ENCODE measurements around the gene SH3BGR.

Gene SH3BGR

DNA sequence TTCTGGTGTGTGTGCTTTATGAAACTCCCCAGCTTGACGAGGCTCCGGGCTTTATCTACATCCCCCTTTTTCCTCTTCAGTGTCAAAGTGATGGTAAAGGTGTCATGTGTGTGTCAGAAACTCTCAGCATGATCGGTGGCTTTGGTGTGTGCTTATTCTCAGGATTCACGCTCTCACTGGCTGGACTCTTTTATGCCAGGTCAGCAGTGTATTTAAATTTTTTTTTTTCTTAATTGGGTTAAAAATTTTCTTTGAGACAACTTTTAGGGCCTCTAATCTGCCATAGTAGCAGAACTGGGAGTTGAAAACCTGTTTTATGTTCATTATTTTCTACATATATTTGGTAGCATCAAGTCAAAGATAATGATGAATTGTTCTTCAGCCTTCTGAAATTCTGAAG, 21.0 kb downstream of the SH3BGR start:
- no peak for TF ChIP-seq POLR2A (IDR thresholded peaks at IDR 0.05; ENCODE audit: low read depth, low read length)
- FAIRE-seq (no peak), DNase-seq (ENCODE audit: insufficient read length, low spot score) (no peak)

DNA sequence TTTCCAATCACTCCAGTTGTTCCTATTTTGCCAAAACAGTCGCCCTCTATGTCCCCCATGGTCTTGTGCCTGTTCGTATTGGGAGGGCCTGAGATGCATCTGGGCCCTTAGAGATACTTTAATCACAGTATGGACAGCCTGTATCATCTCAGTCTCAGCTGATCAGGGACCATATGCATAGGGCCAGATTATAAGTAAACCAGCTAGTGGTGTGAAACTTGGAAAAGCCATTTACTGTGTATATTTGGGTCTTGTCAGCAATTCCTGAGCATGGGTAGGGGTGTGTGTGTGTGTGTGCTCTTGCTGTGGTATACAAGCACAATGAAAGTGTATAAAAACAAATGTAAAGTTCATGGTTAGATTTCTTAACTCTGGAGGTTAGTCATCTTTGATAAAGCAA, 22.8 kb downstream of the SH3BGR start:
- no peak for FAIRE-seq
- no peak for TF ChIP-seq POLR2A (IDR thresholded peaks at IDR 0.05; ENCODE audit: low read depth, low read length)
- DNase-seq (ENCODE audit: insufficient read length, low spot score), result no peak

DNA sequence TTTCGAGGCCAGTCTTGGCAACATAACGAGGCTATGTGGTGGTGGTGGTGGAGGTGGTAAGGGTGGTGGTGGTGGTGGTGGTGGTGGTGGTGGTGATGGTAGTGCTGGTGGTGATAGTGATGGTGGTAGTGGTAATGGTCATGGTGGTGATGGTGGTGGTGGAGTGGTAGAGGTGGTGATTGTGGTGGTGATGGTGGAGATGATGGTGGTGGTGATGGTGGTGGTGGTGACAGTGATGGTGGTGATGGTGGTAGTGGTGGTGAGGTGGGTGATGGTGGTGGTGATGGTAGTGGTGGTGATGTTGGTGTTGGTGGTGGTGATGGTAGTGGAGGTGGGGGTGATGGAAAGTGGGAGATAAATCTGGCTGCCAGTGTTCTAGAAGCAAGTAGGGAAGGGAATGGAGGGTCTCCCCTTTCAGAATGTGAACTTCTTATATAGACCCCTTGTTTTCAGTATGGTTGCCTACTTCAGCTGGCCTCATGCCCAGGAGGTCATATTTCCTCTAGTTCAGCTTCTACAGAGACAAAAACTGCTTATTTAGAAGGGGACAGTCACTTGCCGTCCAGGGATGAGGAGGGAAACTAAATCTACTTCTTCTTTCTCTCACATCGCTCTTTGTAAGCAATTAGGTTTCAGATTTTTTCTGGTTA, 27.5 kb downstream of the SH3BGR start:
- no peak for TF ChIP-seq POLR2A (IDR thresholded peaks at IDR 0.05; ENCODE audit: low read depth, low read length)
- no peak for FAIRE-seq
- no peak for DNase-seq (ENCODE audit: insufficient read length, low spot score)

DNA sequence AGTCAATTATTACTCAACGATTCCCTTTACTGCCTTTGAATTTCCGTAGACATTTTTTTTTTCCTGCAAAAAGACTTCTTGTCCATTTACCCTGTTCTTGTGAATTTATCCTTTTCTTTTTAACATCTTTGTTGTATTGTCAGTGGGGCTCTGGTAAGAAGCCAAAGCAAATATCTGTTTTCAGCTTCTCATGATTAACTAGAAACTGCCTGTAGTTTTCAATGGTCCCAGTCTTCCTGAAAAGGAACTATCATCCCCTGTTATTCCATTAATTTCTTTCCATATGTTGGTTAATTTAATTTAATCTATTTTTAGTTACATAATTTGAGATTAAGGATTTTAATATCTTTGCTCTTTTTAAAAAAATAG, 28.0 kb downstream of the SH3BGR start:
- no peak for TF ChIP-seq POLR2A (IDR thresholded peaks at IDR 0.05; ENCODE audit: low read depth, low read length)
- no peak for FAIRE-seq
- no peak for DNase-seq (ENCODE audit: insufficient read length, low spot score)

- no peak for TF ChIP-seq POLR2A (IDR thresholded peaks at IDR 0.05; ENCODE audit: low read depth, low read length)
- DNase-seq (ENCODE audit: insufficient read length, low spot score), result no peak
- no peak for FAIRE-seq
Observed at GRCh38 chr21:39480271-39480670, 28.5 kb downstream of the SH3BGR start.

DNA sequence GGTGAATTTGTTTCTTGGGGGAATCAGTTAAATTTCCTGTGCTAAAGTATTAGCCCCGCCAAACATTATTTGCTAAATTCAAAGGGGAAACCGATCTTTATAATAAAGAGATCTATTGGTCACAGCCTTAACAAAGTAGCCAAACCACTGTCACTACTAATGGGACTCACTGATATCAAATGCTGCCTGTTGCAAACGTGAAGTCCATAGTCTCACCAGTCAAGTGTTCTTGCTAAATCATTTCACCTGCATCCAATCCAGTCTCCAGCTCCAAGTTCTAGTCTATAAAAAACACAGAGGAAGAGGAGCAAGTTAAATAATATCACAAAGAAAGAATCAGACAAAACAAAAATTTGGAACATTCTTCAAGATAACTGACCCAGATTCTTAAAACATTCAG, 30.1 kb downstream of the SH3BGR start:
- no peak for TF ChIP-seq POLR2A (IDR thresholded peaks at IDR 0.05; ENCODE audit: low read depth, low read length)
- no peak for FAIRE-seq
- DNase-seq (ENCODE audit: insufficient read length, low spot score), result no peak

DNA sequence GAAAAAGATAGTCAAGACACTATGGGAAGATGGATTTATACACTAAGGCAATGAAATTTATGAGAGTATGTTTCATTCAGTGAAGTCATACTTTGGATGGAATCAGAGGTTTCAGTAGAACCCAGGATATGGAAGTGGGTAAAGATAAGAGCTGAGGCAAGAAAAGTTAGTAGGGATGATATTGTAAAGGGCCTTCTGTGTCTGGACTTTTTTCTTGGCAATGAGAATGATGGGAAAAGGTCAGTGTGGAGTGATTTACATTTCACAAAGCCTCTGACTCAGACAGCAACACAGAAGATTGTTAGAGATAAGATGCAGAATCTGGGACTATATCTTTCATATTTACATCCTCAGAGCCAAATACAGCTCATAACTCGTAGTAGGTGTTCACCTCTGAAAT, 32.1 kb downstream of the SH3BGR start:
- TF ChIP-seq POLR2A (IDR thresholded peaks at IDR 0.05; ENCODE audit: low read depth, low read length), result no peak
- FAIRE-seq (no peak), DNase-seq (ENCODE audit: insufficient read length, low spot score) (no peak)

GRCh38 chr21:39484711-39485276, 33.0 kb downstream of the SH3BGR start:
- DNase-seq (ENCODE audit: insufficient read length, low spot score) (no peak), FAIRE-seq (no peak)
- no peak for TF ChIP-seq POLR2A (IDR thresholded peaks at IDR 0.05; ENCODE audit: low read depth, low read length)

- FAIRE-seq, result no peak
- no peak for DNase-seq (ENCODE audit: insufficient read length, low spot score)
- no peak for TF ChIP-seq POLR2A (IDR thresholded peaks at IDR 0.05; ENCODE audit: low read depth, low read length)
Observed at GRCh38 chr21:39489380-39489924, 37.7 kb downstream of the SH3BGR start.

DNA sequence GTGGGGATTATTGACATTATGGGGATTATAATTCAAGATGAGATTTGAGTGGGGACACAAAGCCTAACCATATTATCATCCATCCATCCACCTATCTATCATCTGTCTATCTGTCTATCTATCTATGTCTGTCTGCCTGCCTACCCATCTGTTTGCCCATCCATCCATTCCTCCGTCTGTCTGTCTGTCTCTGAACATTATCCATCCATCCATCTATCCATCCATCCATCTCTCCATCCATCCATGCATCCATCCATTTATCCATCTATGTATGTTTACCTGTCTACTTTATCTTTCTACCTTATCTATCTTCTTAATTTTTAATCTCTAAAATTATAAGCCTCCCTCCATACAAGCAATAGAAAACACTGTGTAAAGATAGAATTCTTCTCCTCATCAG, 47.4 kb downstream of the SH3BGR start:
- FAIRE-seq, result no peak
- no peak for TF ChIP-seq POLR2A (IDR thresholded peaks at IDR 0.05; ENCODE audit: low read depth, low read length)
- DNase-seq (ENCODE audit: insufficient read length, low spot score), result no peak

DNA sequence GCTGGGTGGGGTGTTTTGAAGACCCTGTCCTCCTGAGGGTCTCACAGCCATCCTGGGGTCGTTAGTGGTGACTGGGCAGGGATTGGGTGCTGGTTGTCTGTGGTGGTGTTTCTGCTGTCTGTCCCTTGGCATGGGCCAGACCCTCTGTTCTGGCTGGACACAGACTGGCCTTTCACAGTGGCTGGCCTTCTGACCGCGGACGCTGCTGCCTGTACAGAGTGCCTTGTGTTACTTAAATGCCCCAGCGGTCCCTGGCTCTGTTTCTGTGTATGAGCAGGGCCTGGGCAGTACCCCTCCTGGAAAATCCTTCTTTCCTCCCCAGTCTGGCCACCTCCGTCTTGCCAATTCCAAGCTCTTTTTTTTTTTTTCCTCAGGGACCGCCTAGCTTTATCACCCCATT, 50.9 kb downstream of the SH3BGR start:
- DNase-seq (ENCODE audit: insufficient read length, low spot score), result no peak
- no peak for TF ChIP-seq POLR2A (IDR thresholded peaks at IDR 0.05; ENCODE audit: low read depth, low read length)
- no peak for FAIRE-seq

DNA sequence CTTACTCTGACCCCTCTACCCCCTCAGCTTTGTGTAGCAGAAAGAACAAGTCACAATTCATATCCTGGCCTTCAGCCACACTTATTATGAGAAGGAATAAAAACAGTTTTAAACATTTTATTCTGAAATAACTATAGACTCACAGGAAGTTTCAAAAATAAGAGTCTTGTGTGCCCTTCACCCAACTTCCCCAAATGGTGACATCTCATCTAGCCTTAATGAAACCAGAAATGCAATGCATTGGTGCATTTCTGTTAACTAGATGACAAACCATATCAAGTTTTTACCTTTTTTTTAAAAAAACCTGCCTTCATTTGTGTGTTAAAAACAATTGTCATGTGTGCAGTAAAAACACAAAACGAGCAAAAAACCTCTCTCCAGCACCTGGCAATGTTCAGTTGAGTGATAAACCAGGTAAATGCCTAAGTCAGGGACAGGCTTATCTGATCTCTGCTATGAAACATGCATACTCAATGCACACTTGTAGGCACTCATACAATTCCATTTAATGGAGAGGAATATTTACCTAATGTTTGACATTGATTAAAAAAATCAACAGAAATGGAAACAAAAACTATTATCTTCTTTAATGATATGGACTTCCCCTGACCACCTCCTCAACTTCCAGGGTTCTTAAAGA, 51.5 kb downstream of the SH3BGR start:
- FAIRE-seq (no peak), DNase-seq (ENCODE audit: insufficient read length, low spot score) (no peak)
- no peak for TF ChIP-seq POLR2A (IDR thresholded peaks at IDR 0.05; ENCODE audit: low read depth, low read length)

DNA sequence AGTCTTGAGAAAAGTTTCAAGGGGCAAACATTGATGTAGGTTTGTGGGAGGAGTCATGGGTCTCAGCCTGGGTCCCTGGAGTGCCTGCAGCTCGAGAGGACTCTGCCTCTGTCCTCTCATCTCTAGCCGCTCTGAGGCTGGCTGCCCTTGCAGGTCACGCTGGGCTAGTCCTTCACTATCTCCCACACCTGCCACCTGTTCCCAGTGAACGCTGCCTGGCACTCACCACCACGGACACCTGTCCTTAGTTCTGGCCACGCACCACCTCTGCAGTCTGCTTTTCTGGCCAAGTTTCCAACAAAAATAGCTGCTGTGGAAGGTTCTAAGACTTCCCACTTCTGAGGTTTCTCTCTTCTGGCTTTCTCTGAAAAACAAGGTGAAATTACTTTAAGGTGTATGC, 52.5 kb downstream of the SH3BGR start:
- TF ChIP-seq POLR2A (IDR thresholded peaks at IDR 0.05; ENCODE audit: low read depth, low read length), result no peak
- FAIRE-seq, result no peak
- DNase-seq (ENCODE audit: insufficient read length, low spot score), result no peak

GRCh38 chr21:39510240-39510639, 58.5 kb downstream of the SH3BGR start:
- no peak for DNase-seq (ENCODE audit: insufficient read length, low spot score)
- no peak for TF ChIP-seq POLR2A (IDR thresholded peaks at IDR 0.05; ENCODE audit: low read depth, low read length)
- no peak for FAIRE-seq

DNA sequence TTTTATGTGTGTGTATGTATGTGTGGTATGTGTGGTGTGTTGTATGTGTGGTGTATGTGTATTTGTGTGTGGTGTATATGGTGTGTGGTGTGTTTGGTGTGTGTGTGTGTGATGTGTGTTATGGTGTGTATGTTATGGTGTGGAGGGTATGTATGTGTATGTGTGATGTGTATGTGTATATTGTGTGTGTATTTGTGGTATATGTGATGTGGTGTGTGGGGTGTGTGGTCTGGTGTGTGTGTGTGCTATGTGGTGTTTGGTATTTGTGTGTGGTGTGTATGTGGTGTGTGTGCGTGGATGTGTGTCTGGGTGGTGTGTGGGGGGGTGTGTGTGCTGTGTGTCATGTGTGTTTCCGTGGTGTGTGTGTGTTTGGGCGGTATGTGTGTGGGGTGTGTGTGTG, 59.3 kb downstream of the SH3BGR start:
- FAIRE-seq (no peak), DNase-seq (ENCODE audit: insufficient read length, low spot score) (no peak)
- TF ChIP-seq POLR2A (IDR thresholded peaks at IDR 0.05; ENCODE audit: low read depth, low read length), result no peak
